Breast epithelium (tissue), 3 donors: ENCODE measurements around the gene RAB6A.

Source experiments
- CTCF ChIP-seq, 3 donors: fragments of 450-650 bp; IDR thresholded peaks; one replicate each; pipeline ENCODE4 v1.5.1; 2016 to 2017; ENCODE audit warnings: antibody characterized with exemption in 3 of 3, mild to moderate bottlenecking in 3 of 3, moderate library complexity in 3 of 3
- POLR2A ChIP-seq: fragments of 450-650 bp; IDR thresholded peaks from one replicate; pipeline ENCODE4 v1.6.1; 2016; ENCODE audit warnings: antibody characterized with exemption, mild to moderate bottlenecking, moderate library complexity

- TF ChIP-seq CTCF (IDR thresholded peaks at IDR 0.05) = no peak
- no peak for TF ChIP-seq POLR2A
Measured at GRCh38 chr11:73757598-73757997, 3.3 kb downstream of the RAB6A start.
